ENCODE results near the gene UBN1.

- no peak for TF ChIP-seq YY1 (IDR thresholded peaks at IDR 0.05; ENCODE audit: insufficient read depth, insufficient read length)
- no peak for TF ChIP-seq ZNF274 (IDR thresholded peaks at IDR 0.05; ENCODE audit: low read depth, low read length)
These were observed 46.0 kb upstream of the UBN1 start for GRCh38 chr16:4801051-4801961.
